A549 (cell line): ENCODE measurements around the gene COG2.

Source experiments
- CHD2 ChIP-seq: fragments of 150-350 bp; IDR thresholded peaks from 2 replicates; pipeline ENCODE4 v1.6.1; 2014; ENCODE audit warnings: low read length; ENCODE audit not compliant: partially characterized antibody
- CTCF ChIP-seq: fragments of >200 bp; sonication (Bioruptor Twin); formaldehyde crosslinking; IDR thresholded peaks from 3 replicates; pipeline ENCODE4 v1.5.1; 2016
- EP300 ChIP-seq, 2 experiments: fragments of >200 bp; sonication (Bioruptor Twin); formaldehyde crosslinking; IDR thresholded peaks; 2 replicates in 1 of 2; 3 replicates in 1 of 2; pipeline ENCODE4 v1.6.1; 2016 to 2017
- FOSL2 ChIP-seq, 2 experiments: fragments of 450-650 bp in 1 of 2; fragments of >200 bp in 1 of 2; sonication (Bioruptor Twin) in 1 of 2; formaldehyde crosslinking; IDR thresholded peaks; 2 replicates each; pipeline versions ENCODE4 v1.5.0 to v1.6.1; 2016 to 2020; ENCODE audit warnings: mild to moderate bottlenecking in 1 of 2, moderate library complexity in 1 of 2
- JUN ChIP-seq, 2 experiments: fragments of >200 bp; sonication (Bioruptor Twin); formaldehyde crosslinking; IDR thresholded peaks; 2 replicates in 1 of 2; 3 replicates in 1 of 2; pipeline ENCODE4 v1.6.1; 2016 to 2017
- MYC ChIP-seq: IDR thresholded peaks from 2 replicates; pipeline ENCODE4 v1.6.1; 2012; ENCODE audit warnings: mild to moderate bottlenecking, inconsistent platforms, low read length, improper control_type of control experiment, borderline replicate concordance
- PBX3 ChIP-seq: IDR thresholded peaks from 2 replicates; pipeline ENCODE4 v1.6.1; 2012
- PHF8 ChIP-seq: fragments of 200-600 bp; sonication (generic); IDR thresholded peaks from 2 replicates; pipeline ENCODE4 v1.6.1; 2016; ENCODE audit warnings: low read depth, mild to moderate bottlenecking, antibody characterized with exemption, moderate library complexity, borderline replicate concordance
- POLR2A ChIP-seq: IDR thresholded peaks from 2 replicates; pipeline ENCODE4 v1.6.1; 2012; ENCODE audit warnings: mild to moderate bottlenecking, low read length
- REST ChIP-seq: fragments of 200-600 bp; sonication (generic); IDR thresholded peaks from 2 replicates; pipeline ENCODE4 v1.6.1; 2016; ENCODE audit warnings: antibody characterized with exemption, mild to moderate bottlenecking, moderate library complexity
- TFCP2L1 ChIP-seq: fragments of 250-450 bp; sonication (Bioruptor Pico); IDR thresholded peaks from 2 replicates; pipeline ENCODE4 v1.5.0; 2021; ENCODE audit warnings: mild to moderate bottlenecking

GRCh38 chr1:230629511-230629910 is 12.8 kb upstream of the COG2 start:
- TF ChIP-seq CTCF (no peak), EP300 (IDR thresholded peaks at IDR 0.05) (no peak), REST (no peak), POLR2A (no peak), PHF8 (no peak), JUN (IDR thresholded peaks at IDR 0.05) (no peak), MYC (no peak), CHD2 (no peak), TFCP2L1 (CRISPR knock-in tag) (no peak), PBX3 (no peak), FOSL2 (IDR thresholded peaks at IDR 0.05) (no peak), FOSL2 (CRISPR knock-in tag; IDR thresholded peaks at IDR 0.05) (no peak)
